GM04504 (cell line): ENCODE results near the gene PREX1.

Experiments
- DNase-seq: peaks from one replicate; pipeline ENCODE4 v3.0.0-alpha.2; 2012; ENCODE audit warnings: low read depth

The PREX1 gene

DNA sequence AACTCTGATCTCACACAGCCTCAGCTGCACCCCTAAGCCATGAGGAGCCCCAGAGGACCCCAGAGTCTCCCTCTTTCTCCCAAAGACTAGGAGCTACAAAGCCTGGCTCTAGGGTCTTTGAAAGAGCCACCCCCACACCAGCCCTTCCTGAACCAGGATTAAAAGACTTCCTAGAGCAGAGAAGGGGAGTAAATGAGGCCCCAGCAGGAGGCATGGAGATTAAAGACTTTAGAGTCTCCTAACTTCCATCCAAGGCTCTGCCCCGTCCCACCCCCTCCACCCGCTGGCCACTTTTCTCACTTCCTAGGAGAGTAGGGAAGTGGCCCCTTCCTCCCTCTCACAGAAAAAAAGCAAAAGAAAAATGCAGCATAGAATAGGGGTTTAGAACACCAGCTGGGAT is 1.7 kb downstream of the PREX1 start:
- DNase-seq: no peak

- DNase-seq: no peak
Measured at GRCh38 chr20:48825566-48825920, 2.3 kb downstream of the PREX1 start.

GRCh38 chr20:48824830-48825565 is 2.8 kb downstream of the PREX1 start:
- no peak for DNase-seq

DNA sequence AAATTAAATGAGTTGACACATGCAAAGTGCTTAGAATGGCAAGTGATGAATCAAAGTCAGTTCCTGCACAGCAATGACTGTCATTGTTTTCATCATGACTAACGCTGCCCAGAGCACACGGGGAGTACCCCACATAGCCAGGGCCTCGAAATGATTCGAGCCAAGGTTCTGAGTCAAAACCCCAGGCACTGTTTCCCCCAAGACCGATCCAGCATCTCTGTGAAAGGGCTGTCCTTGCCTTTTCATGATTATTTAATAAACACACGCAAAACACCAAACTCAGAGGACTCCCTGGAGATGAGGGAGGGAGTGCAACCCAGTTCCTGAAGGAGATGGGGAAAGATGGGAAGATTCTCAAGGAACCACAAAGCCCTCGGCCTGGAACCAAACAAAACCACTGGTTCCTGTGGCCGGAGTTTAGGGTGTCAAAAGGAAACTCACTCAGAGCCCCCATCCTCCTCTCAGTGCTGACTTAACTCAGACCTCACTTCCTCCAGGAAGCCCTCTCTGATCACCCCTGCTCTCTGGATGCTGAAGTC is 3.8 kb downstream of the PREX1 start:
- DNase-seq: peak; percentile 78

DNA sequence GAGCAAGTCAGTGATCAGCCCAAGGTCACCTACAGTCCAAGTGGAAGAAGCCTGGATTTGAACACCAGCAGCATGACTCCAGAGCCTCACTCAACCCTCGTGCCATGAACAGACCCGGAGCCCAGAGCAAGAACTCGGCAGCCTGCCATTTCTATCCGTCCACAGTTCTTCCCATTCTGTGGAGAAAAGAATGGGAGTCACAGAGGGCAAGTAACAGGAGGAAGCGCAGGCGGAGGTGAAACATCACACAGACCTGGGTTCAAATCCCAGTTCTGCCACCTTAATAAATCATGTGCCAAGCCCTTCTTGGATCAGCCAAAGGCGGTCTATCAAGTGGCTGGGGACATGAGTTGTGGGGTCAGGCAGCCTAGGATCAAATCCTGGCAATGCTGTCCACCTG is 4.3 kb downstream of the PREX1 start:
- DNase-seq: no peak

- DNase-seq: no peak
Measured at GRCh38 chr20:48822879-48823385, 4.9 kb downstream of the PREX1 start.

- DNase-seq: no peak
Measured at GRCh38 chr20:48822178-48822577, 5.6 kb downstream of the PREX1 start.

DNA sequence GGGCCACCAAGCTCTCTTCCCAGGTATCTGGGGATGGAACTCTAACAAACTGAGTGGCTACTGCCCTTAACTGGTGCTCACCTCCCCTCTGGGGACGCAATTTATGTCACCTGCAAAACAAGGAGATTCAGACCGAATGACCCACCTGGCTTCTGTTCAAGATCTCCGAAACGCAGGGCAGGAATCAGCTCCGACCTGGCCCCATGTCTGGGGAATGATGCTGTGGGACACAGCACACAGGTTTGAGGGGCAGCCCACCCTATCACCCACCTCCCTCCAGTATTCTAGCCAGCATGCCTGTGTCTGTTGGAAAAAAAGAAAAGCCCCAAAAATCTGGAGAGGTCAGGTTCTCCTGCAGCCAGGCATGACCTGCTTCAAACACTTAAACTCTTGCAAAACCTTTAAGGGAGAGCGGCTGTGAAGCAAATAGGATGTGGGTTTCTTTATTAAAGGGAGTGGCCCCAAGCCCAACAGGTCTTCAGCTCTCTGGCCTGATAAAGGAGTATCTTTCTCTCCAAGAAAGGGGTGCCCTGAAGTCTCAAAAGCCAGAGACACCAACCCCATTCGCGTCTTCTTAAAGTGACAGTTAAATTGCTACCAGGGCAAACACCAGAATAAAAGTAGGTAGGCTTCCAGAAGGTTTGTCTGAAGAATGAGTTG is 6.4 kb downstream of the PREX1 start:
- no peak for DNase-seq

- DNase-seq: no peak
Measured at GRCh38 chr20:48820649-48820973, 7.2 kb downstream of the PREX1 start.

- no peak for DNase-seq
Measured at GRCh38 chr20:48819821-48820648, 7.8 kb downstream of the PREX1 start.

DNA sequence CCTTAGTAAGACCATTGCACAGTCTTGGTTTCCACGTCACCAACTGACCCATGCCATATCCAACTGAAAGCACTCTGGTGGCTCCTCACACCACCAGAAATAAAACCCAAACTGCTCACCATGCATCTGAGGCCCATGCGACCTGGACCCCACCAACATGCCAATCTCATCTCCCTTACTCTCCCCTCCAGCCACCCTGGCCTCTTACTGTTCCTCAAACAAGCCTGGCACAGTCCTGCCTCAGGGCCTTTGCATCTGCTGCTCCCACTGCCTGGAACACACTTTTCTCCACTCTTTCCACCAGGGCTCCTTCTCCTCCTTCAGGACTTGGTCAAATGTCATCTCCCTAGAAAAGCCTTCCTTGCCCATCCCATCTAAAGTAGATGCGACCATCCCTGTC is 8.7 kb downstream of the PREX1 start:
- no peak for DNase-seq

DNA sequence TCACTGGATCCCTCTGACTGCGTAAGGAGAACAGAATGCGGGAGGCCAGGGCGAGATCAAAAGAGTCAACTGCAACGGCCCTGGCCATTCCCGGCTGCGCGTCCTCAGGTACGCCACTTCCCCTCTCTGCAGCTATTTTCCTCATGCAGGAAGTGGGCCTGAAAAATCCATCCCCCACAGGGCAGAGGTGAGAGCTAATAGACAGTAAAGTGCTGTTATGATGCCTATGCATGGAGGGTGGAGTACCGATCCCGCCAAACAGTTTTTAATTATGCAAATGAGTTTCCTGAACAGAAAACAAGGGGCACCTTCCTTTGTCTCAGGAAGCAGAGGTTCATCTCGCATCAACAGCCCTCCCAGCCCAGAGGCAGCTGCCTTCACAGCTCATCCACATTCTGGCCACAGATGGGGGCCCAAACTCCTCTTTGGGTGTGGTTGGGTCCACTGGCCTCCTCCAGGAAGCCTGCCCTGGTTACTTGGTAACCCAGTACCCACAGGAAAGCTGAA is 9.3 kb downstream of the PREX1 start:
- no peak for DNase-seq

DNA sequence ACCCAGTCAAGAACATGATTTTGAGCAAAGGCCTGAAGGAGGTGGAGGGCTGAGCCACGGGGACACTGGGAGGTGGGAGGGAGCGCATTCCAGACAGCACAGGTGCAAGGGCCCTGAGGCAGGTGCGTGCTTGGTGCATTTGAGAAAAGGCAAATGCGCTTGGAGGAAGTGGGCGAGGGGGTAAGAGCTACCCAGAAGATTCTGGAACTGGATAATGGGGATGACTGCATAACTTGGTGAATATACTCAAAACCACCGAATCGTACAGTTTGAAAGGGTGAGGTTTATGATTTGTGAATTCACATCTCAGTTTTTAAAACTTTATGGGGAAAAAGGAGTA is 9.8 kb downstream of the PREX1 start:
- DNase-seq: no peak

DNA sequence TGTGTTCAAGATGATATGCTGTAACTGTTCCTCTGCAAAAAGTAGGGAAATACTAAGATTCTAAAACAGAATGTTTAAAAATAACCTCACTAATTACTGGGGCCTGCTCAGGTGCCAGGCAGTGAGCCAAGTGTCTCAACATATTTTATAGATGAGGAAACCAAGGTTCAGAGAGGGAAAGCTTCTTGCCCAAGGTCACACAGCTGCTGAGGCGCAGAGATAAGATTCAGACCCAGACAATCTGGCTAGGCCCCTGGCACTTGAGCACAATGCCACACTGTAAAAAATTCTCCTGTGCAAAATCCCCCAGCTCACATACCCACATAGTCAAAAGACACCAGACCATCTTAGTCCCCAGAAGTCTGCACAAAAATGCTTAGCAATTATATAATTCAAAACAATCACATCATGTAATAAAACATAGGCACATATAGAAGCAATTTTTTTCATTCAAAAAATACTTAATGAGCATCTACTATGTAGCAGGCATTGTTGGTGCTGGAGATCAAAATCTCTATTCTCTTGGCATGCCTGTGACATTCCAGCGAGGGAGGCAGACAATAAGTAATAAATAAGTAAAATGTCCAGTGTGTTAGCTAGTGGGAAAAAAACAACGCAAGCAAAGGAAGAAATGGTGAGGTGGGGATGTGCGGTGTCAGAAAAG is 10.3 kb downstream of the PREX1 start:
- DNase-seq: no peak

DNA sequence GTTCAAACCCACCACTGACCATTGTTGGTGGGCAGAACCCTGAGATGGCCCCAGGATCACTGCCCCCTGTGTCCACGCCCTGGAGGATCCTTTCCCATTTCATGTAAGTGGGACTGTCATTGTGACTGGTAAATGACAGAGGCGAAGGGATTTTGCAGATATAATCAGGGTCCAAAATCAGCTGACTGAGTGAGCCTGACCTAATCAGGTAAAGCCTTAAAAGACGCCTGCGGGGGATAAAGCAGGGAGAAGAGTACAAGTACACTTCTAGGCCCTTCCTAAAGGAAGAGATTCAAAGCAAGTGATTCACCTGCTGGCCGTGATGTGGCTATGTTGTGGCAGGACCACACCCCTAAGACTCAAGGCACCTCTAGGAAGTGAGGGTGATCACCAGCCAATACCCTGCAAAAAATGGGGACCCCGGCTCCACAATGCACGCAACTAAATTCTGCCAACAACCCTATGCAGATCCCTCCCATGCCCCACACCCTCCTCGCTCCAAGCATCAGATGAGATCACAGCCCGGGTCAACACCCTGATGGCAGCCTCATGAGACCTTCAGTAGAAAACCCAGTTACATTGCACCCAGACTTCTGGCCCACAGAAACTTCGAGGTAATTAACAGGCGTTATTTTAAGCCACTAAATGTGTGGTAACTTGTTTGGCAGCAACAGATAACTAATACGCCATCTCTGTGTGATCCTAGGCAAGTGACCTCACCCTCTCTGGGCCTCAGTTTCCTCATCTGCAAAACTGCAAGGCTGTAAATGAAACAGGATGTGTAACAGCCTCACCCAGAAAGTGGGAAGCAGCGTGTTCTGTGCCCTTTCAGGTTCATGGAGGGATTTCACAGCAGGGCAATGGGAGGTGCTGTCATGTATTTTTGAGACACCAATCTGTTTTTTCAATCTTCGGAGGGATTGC is 11.3 kb downstream of the PREX1 start:
- DNase-seq: no peak

GRCh38 chr20:48815537-48815936 is 12.3 kb downstream of the PREX1 start:
- no peak for DNase-seq

- no peak for DNase-seq
Measured at GRCh38 chr20:48814633-48815032, 13.2 kb downstream of the PREX1 start.

DNA sequence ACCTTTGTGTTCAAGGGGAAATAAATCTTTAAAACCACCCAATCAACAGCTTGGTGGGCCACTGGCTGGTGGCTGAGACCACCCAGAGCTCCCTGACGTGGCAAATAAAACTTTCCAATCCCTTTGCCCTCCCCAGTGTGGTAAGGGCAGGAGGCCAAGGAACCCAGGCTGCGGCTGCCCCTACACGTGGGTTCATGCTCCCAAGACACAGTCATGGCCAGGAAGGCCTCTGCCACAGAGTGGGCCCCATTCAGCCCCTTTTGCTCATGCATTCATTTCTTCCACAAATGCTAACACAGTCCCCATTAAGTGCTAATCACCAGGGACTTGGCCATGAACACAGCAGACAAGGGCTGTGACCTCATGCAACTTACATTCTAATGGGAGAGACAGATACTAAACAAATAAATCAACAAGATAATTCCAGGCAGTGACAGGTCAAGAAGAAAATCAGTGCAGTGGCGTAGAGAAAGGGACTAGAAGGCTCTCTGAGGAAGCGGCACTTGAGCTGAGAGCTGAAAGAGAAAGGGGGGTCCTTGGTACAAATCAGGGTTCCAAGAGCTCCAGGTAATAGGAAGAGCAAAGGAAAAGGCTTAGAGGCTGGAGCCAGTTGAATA is 13.8 kb downstream of the PREX1 start:
- no peak for DNase-seq

DNA sequence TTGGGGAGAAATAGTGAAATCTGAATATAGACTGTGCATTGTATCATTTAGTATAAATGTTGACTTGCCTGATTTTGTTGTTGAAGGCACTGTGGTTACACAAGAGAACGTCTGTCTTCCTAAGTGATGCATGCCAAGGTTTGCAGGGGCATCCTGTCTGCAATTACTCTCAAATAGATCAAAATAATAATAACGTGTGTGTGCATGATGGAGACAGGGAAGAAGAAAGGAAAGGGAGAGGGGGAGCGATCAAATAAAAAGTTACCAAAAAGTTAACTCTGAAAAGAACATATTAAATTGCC is 14.4 kb downstream of the PREX1 start:
- no peak for DNase-seq

DNA sequence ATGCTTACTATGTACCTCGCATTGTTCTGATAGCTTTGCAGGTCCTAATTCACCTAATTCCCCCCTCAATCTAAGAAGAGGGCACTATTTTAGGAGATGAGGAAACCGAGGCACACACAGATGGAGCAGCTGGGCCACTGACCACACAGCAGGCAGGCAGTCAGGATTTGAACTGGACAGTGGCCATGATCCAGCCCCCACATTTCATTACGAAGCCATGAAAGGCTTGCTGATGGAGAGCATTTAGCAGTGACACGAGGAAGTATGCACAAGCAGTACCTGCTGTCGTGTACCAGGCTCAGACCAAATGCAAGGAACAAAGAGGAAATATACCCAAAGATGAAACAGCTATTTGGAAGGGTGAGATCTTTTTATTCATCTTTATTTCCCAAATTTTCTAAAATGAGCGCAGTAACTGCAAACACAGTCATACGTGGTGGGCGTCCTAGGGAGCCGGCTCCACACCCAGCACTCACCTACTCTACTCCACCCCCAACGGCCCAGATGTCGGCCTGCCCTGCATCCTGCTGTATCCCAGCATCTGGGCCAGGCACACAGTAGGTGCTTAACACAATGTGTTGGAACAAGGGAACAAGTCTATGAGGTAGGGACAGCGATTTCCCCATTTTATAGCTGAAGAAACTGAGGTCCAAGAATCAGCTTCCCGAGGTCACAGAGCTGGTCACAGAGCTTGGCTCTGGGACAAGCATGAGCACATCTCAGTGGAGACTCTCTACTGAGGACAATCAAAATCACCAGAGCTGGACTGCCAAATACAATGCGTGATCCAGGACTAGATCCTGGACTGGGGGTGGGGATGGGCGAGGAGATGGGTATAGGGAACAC is 15.0 kb downstream of the PREX1 start:
- no peak for DNase-seq
